ENCODE data around the gene CDHR3.
"Not testable (repeated sequence)": the region's sequence is repeated elsewhere in the genome, so short reads cannot be mapped to it uniquely, and the experiment has no call there.

The CDHR3 gene

GRCh38 chr7:105963038-105963667, at the start of gene CDHR3:
TSS of gene CDHR3 (plus strand) at chr7:105963264. CDS start at chr7:105963319, 55 bp downstream.
- no peak for DNase-seq

DNA sequence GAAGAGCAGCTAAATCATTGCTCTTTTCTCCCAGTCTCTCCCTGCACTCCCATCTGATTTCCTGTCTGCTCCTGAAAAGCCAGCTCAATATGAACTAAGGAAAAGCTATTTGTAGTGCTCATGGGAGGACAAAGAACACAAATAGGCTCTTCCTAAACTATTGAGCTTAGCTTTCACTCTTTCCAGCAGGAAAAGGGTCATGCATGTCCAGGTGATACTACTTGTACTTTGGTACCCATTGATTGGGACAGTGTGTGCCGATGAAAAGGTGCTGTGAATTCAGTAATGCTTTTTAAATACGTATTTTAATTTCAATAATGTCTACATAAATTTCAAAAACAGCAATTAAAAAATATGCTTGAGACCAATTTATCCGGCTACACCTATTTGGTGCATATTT, 49.1 kb upstream of the CDHR3 start:
- no peak for DNase-seq

GRCh38 chr7:105916603-105917002, 46.5 kb upstream of the CDHR3 start:
- DNase-seq = no peak

DNA sequence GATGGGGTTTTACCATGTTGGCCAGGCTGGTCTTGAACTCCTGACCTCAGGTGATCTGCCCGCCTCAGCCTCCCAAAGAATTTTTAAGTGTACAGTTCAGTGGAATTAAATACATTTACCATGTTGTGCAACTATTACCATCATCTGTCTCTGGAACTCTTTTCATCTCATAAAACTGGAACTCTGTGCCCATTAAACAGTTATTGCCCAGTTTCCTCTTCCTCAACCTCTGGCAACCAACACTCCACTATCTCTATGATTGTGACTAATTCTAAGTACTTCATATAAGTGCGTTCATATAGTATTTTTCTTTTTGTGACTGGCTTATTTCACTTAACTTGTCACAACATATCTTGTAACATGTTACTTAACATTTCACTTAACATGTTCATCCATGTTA, 45.4 kb upstream of the CDHR3 start:
- DNase-seq = no peak

DNA sequence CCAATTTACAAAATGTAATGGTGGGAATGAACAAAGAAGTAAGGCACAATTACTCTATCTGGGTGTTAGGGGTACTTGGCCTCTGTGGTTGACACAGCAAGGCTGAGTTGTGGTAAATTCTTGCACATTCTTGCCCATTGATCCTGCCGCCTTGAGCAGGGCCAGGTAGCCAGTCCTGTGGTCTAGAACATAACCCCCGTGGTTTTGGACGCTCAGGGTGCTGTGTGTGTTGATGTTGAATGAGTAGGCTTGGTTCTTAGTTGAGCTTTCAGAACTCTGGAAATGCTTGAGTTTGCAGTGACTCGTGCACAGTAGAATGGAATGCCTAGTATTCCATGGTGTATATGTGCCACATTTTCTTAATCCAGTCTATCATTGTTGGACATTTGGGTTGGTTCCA, 42.3 kb upstream of the CDHR3 start:
- DNase-seq = no peak

- no peak for DNase-seq
Observed at GRCh38 chr7:105924945-105925344, 38.1 kb upstream of the CDHR3 start.

- no peak for DNase-seq
Observed at GRCh38 chr7:105926131-105926530, 36.9 kb upstream of the CDHR3 start.

DNA sequence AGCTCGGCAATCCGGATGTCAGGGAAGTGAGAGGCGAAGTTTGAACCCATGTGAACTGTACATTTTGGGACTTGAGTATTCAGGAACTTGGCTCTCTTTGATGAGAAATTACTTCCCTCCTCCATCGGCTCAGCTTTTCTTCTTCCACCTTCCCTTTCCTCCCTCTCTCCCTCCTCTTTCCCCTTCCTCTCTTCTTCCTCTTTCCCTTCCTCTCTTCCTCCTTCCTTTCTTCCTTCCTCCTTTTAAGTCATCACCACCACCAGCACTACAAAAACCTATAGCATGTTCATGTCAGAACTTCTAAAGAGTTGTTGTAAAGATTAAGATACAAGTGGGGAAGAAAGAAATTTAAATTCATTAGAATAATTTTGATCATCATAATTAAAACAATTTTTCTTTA, 31.9 kb upstream of the CDHR3 start:
- no peak for DNase-seq

DNA sequence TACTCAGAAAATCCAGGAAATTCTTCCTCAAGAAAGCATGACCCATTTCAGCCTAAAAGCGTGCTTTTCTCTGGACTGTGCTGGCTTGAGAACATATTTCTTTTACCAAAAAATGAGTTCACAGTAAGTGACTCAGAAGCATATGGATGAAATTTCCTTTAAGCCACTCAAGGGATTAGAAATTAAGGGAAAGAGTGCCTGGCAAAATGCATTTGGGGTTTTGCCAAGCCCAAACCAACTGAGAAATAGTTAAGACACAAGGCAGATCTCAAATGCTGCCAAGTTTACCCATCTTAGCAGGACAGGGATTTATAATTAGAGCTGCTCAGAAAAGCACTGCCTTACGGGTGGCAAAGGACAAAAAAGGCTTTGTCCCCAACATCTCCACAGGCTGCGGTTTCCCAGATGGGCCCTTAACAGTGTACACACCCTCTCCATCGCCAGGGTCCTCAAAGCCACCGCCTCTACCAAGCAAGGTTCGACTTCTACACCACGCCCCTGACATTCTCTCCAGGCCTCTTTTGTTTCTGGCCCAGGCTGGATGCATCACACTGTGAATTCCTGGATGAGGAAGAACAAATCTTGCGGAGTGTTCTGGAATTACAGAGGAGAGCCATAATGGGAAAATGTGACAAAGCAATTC, 30.1 kb upstream of the CDHR3 start:
- no peak for DNase-seq

DNA sequence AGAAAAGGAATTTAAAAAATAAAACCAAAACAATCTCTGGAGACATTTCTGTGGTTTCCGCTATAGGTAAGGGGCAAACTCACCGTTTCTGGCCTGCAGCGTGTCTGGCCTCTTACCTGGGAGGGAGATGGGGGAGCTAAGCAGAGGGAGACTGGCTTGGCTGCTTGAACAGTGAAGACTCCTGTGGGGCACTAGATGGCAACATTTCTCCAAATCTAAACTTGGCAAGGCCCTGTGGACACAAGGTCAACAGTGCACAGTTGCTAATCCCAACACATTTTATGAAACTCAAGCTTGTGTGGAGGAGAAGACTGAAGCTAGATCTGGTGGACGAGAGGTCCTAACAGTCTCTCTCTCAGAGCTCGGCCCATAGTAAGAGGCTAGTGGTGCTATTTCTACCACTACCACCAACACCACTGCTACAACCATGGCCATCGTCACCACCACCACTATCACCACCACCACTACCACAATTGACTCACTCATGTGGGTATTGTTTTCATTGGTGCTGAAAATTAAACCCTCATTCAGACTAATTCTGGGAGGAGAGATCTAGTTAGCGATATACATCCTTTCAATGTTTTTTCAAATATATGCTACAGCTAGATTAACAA, 28.4 kb upstream of the CDHR3 start:
- DNase-seq = no peak

GRCh38 chr7:105935250-105935649, 27.8 kb upstream of the CDHR3 start:
- DNase-seq = no peak

DNA sequence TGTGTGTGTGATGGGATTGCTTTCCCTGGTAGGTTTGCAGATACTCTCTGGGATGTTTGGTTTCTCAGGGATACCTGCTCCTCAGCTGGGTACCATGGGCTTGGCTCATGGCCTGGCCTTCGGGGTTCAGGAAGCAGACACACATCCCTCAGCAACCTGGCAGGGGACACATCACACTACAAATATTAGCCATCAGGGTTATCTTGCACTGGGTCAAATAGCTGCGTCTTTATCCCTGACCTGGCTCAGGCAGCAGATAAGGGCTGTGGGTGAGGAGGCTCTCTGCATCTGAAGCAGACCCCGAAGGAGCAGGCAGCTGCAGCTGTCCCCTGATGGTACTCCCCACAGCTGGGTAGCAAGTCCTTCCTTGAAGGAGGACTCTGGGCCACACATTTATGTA, 25.7 kb upstream of the CDHR3 start:
- no peak for DNase-seq

GRCh38 chr7:105940109-105940508, 23.0 kb upstream of the CDHR3 start:
- DNase-seq = no peak

GRCh38 chr7:105941596-105941995, 21.5 kb upstream of the CDHR3 start:
- no peak for DNase-seq

DNA sequence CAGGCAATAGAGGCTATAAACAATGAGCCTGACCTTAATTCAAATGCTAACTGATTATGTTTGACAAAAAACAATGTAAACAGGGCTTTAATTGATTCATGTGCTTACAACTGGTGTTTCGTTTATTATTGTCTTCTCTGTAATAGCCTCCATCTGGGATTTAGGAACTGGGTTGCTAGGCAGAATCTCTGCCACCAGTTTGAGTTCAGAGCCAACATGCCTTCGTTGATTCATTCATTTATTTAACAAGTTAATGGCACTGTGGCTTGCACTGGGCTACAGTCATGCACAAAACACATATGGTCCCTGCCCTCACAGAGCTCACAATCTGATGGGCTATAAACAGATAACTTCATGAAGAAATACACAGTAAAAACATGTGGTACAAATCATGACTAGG, 19.6 kb upstream of the CDHR3 start:
- no peak for DNase-seq

DNA sequence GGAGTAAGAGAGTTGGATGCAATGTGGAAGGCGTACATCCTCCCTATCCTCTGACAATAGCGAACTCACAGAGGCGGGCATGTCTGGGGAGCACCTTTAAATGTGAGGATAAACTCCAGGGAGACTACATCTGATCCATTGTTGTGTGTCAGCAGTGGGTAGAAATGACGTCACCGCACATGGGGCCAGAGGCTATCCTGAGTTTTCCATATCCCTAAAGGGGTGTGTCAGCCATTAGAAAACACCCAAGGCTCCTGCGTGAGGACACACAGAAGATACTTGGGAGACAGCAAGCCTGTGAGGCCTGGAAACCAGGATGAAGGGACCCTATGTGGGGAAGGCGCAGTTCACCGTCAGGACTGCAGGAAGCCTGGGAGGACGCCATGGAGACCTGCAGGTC, 17.2 kb upstream of the CDHR3 start:
- DNase-seq = no peak

GRCh38 chr7:105951597-105951996, 11.5 kb upstream of the CDHR3 start:
- DNase-seq = no peak

- DNase-seq = no peak
Observed at GRCh38 chr7:105952917-105953595, 10.0 kb upstream of the CDHR3 start.

- DNase-seq = no peak
Observed at GRCh38 chr7:105954711-105955110, 8.4 kb upstream of the CDHR3 start.

DNA sequence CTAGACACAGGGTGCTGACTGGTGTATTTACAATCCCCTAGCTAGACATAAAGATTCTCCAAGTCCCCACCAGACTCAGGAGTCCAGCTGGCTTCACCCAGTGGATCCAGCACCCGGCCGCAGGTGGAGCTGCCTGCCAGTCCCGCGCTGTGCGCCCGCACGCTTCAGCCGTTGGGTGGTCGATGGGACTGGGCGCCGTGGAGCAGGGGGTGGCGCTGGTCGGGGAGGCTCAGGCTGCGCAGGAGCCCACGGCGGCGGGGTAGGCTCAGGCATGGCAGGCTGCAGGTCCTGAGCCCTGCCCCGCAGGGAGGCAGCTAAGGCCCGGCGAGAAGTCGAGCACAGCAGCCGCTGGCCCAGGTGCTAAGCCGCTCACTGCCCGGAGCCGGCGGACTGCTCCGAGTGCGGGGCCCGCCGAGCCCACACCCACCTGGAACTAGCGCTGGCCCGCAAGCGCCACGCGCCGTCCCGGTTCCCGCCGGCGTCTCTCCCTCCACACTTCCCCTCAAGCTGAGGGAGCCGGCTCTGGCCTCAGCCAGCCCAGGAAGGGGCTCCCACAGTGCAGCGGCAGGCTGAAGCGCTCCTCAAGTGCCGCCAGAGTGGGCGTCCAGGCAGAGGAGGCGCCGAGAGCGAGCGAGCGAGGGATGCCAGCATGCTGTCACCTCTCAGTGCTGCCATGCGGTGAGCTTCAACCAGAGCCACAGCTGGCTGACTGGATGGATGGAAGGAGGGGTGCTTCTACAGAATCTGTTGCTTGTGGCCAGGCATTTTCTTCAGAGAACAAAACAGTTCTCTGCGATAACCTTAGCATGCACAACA, 7.2 kb upstream of the CDHR3 start:
- not testable (repeated sequence) for DNase-seq

DNA sequence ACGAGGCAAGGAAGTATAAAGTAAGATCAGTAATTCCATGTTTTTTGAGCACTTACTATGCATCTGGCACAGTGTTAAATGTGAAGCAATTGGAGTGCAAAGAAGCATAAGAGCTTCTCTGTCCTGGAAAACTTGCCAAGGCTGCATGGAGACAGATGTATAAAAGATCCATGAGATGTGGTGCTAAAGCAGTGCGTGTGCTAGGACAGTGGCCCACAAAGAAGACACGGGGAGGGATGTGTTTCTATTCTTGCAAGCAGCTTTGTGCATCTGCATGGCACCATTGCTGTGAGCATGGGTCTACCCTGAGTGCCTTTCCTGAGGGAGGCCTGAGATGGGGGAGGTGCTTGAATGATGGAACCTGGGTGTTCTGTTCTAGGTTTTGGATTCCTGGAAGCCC, 5.1 kb upstream of the CDHR3 start:
- DNase-seq = no peak

GRCh38 chr7:105962353-105962752, 711 bp upstream of the CDHR3 start:
- DNase-seq = no peak

DNA sequence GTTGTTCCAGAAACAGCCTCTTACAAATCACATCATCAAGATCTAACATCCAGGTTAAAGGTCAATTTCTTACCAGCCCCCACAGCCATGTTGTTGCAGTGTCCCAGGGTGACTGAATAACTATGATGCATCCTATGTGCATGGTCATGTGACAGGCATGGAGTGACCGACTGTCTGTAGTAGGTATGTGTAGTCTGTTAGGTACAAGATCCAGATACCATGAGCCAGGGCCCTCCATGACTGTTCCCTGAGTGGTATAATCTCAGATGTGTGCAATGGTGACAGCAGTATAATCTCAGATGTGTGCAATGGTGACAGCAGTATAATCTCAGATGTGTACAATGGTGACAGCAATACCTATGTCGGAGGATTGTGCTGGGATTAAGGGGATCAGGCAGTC, 8.8 kb downstream of the CDHR3 start:
- no peak for DNase-seq
